ENCODE results near the gene SLC13A4.

- no peak for TF ChIP-seq CTCF (IDR thresholded peaks at IDR 0.05)
- TF ChIP-seq POLR2AphosphoS5 (IDR thresholded peaks at IDR 0.05; ENCODE audit: insufficient read depth in 1 of 2, low read depth in 1 of 2): no peak
- TF ChIP-seq POLR2A (IDR thresholded peaks at IDR 0.05): no peak
Measured at GRCh38 chr7:135669774-135670173, 58.2 kb downstream of the SLC13A4 start.
